ENCODE measurements around the gene MRPL40. TPM values are rescaled to one million over a fixed set of nuclear protein-coding genes. Genes with fewer than 3 reads are reported as not detected.

The MRPL40 gene
- total and polyA plus RNA-seq, 2 of the 13 experiments (the other 11 are each of a cell fraction or from before 2014, with no cell fraction given), result 42.7 to 79.7 TPM

DNA sequence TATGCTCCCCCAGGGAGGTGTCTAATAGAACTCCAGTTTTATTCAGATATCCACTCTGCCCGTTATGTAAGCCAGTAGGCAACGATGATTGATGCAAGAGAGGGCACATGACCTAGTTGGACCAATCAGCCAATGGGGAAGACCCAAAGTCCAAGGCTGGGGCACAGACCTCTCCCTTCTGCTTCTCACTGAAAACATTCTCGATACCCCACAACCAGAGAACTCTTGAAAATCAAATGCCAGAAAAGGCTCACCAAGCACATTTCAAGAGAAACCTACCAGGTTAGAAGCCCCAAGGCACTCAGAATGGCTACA is 8.2 kb upstream of the MRPL40 start (continued):
- TF ChIP-seq, protein P1, sequence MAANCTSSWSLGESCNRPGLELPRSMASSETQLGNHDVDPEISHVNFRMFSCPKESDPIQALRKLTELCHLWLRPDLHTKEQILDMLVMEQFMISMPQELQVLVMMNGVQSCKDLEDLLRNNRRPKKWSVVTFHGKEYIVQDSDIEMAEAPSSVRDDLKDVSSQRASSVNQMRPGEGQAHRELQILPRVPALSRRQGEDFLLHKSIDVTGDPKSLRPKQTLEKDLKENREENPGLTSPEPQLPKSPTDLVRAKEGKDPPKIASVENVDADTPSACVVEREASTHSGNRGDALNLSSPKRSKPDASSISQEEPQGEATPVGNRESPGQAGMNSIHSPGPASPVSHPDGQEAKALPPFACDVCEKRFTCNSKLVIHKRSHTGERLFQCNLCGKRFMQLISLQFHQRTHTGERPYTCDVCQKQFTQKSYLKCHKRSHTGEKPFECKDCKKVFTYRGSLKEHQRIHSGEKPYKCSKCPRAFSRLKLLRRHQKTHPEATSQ (CRISPR knock-in tag; IDR thresholded peaks at IDR 0.05; ENCODE audit: borderline replicate concordance), result no peak
- TF ChIP-seq, protein P2, sequence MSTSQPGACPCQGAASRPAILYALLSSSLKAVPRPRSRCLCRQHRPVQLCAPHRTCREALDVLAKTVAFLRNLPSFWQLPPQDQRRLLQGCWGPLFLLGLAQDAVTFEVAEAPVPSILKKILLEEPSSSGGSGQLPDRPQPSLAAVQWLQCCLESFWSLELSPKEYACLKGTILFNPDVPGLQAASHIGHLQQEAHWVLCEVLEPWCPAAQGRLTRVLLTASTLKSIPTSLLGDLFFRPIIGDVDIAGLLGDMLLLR (CRISPR knock-in tag; IDR thresholded peaks at IDR 0.05), result no peak
- TF ChIP-seq REXO4 (CRISPR knock-in tag; IDR thresholded peaks at IDR 0.05; ENCODE audit: borderline replicate concordance) (no peak), ZNF703 (CRISPR knock-in tag; IDR thresholded peaks at IDR 0.05; ENCODE audit: borderline replicate concordance) (no peak), RFX5 (IDR thresholded peaks at IDR 0.05; ENCODE audit: low read depth, low read length) (no peak), NFKB2 (CRISPR knock-in tag; IDR thresholded peaks at IDR 0.05; ENCODE audit: borderline replicate concordance) (no peak), RFXANK (CRISPR knock-in tag; IDR thresholded peaks at IDR 0.05) (no peak), NFYB (CRISPR knock-in tag; IDR thresholded peaks at IDR 0.05) (peak; percentile 66), ZFP36 (IDR thresholded peaks at IDR 0.05; ENCODE audit: borderline replicate concordance, low read depth, low read length, partially characterized antibody) (no peak), ZFP37 (CRISPR knock-in tag; IDR thresholded peaks at IDR 0.05; ENCODE audit: borderline replicate concordance) (no peak), ETV6 (CRISPR knock-in tag; conservative IDR thresholded peaks at IDR 0.05) (no peak), TAF15 (IDR thresholded peaks at IDR 0.05; ENCODE audit: low read depth, low read length, poor library complexity, severe bottlenecking) (no peak)
- TF ChIP-seq, protein P3, sequence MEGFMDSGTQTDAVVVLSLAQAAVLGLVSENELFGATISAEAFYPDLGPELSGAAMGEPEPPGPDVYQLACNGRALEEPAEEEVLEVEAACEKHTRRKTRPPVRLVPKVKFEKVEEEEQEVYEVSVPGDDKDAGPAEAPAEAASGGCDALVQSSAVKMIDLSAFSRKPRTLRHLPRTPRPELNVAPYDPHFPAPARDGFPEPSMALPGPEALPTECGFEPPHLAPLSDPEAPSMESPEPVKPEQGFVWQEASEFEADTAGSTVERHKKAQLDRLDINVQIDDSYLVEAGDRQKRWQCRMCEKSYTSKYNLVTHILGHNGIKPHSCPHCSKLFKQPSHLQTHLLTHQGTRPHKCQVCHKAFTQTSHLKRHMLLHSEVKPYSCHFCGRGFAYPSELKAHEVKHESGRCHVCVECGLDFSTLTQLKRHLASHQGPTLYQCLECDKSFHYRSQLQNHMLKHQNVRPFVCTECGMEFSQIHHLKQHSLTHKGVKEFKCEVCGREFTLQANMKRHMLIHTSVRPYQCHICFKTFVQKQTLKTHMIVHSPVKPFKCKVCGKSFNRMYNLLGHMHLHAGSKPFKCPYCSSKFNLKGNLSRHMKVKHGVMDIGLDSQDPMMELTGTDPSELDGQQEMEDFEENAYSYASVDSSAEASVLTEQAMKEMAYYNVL (CRISPR knock-in tag; IDR thresholded peaks at IDR 0.05; ENCODE audit: borderline replicate concordance), result no peak
